IMR-90 (cell line): ENCODE measurements around the gene FDXR. TPM values are rescaled to one million over a fixed set of nuclear protein-coding genes. Genes with fewer than 3 reads are reported as not detected.

Experiments used
- ATAC-seq: fragments of 200-7000 bp; cut with Tn5 transposase; 2 replicates; pipeline ENCODE4 v1.9.1; 2020; ENCODE audit warnings: low read depth, mild to moderate bottlenecking, moderate library complexity
- BruUV-seq: library from RNA; stranded (reverse); fragments of 400-500 nt; replicated peaks from 2 replicates; lab custom pipeline; 2021; lab: Mats Ljungman, UMichigan
- CTCF ChIA-PET: fragments of 300-600 bp; formaldehyde crosslinking; extraction: SDS; loops from one replicate; lab custom pipeline; 2021; ENCODE audit warnings: antibody characterized with exemption; lab: Yijun Ruan, JAX
- POLR2A ChIA-PET: fragments of 300-600 bp; sonication (Branson Sonifier 250); formaldehyde crosslinking; loops from one replicate; lab custom pipeline; 2022; ENCODE audit warnings: antibody characterized with exemption; ENCODE audit not compliant: unreplicated experiment; lab: Charles Lee
- DNase-seq: peaks from one replicate; pipeline ENCODE4 v3.0.0; 2013
- H2AFZ ChIP-seq: replicated peaks from 2 replicates; pipeline ENCODE3; 2013; ENCODE audit warnings: low read length, mild to moderate bottlenecking; ENCODE audit not compliant: poor library complexity
- H2AK5ac ChIP-seq: 2 replicates; pipeline ENCODE4 v1.6.1; 2013; ENCODE audit warnings: low read depth, low read length, inconsistent platforms
- H2AK9ac ChIP-seq: replicated peaks from 2 replicates; pipeline ENCODE3; 2013; ENCODE audit warnings: mild to moderate bottlenecking, low read depth, low read length, moderate library complexity; ENCODE audit not compliant: poor library complexity
- H2BK120ac ChIP-seq: 2 replicates; pipeline ENCODE4 v1.6.1; 2013; ENCODE audit warnings: low read depth, low read length, inconsistent platforms
- H2BK15ac ChIP-seq: 3 replicates; pipeline ENCODE4 v1.6.1; 2013; ENCODE audit warnings: low read depth, low read length, inconsistent platforms
- H2BK20ac ChIP-seq: 2 replicates; pipeline ENCODE4 v1.6.1; 2013; ENCODE audit warnings: low read depth, mild to moderate bottlenecking, inconsistent platforms, low read length, moderate library complexity
- H2BK5ac ChIP-seq: 2 replicates; pipeline ENCODE4 v1.6.1; 2013; ENCODE audit warnings: mild to moderate bottlenecking, low read depth, low read length, inconsistent platforms; ENCODE audit not compliant: poor library complexity, severe bottlenecking
- H3K14ac ChIP-seq: replicated peaks from 2 replicates; pipeline ENCODE4 v1.6.1; 2013; ENCODE audit warnings: low read depth, low read length, inconsistent platforms
- H3K18ac ChIP-seq: 2 replicates; pipeline ENCODE4 v1.6.1; 2013; ENCODE audit warnings: low read depth, low read length, control low read depth
- H3K23ac ChIP-seq: 2 replicates; pipeline ENCODE4 v1.6.1; 2013; ENCODE audit warnings: low read depth, low read length, inconsistent platforms
- H3K27ac ChIP-seq: 2 replicates; pipeline ENCODE4 v1.5.1; 2013; ENCODE audit warnings: mild to moderate bottlenecking, control low read depth, low read length; ENCODE audit not compliant: insufficient read depth
- H3K27me3 ChIP-seq: 2 replicates; pipeline ENCODE4 v1.6.1; 2013; ENCODE audit warnings: low read length; ENCODE audit not compliant: control insufficient read depth, insufficient read depth
- H3K36me3 ChIP-seq: 2 replicates; pipeline ENCODE4 v1.6.1; 2013; ENCODE audit warnings: low read length, mixed read lengths; ENCODE audit not compliant: control insufficient read depth, insufficient read depth
- H3K4ac ChIP-seq: 2 replicates; pipeline ENCODE4 v1.6.1; 2013; ENCODE audit warnings: low read depth, low read length, inconsistent platforms
- H3K4me1 ChIP-seq: 2 replicates; pipeline ENCODE4 v1.6.1; 2013; ENCODE audit warnings: low read length, mixed read lengths; ENCODE audit not compliant: control insufficient read depth, insufficient read depth
- H3K4me2 ChIP-seq: 2 replicates; pipeline ENCODE4 v1.6.1; 2013; ENCODE audit warnings: low read depth, mild to moderate bottlenecking, control low read depth, low read length, moderate library complexity
- H3K4me3 ChIP-seq: 2 replicates; pipeline ENCODE4 v1.5.1; 2013; ENCODE audit warnings: low read depth, mild to moderate bottlenecking, control low read depth, low read length, moderate library complexity; ENCODE audit not compliant: insufficient read depth
- H3K56ac ChIP-seq: 2 replicates; pipeline ENCODE4 v1.6.1; 2013; ENCODE audit warnings: low read length, inconsistent platforms; ENCODE audit not compliant: insufficient read depth; ENCODE audit errors: extremely low read depth
- H3K79me1 ChIP-seq, 2 experiments: 2 replicates each; pipeline ENCODE4 v1.6.1; 2013; ENCODE audit warnings: low read length in 2 of 2, inconsistent platforms in 1 of 2, low read depth in 1 of 2
- H3K9ac ChIP-seq: 2 replicates; pipeline ENCODE4 v1.6.1; 2013; ENCODE audit warnings: low read depth, low read length, control low read depth
- H3K9me1 ChIP-seq: 2 replicates; pipeline ENCODE4 v1.6.1; 2013; ENCODE audit warnings: low read length, inconsistent platforms; ENCODE audit not compliant: insufficient read depth
- H3K9me3 ChIP-seq: 2 replicates; pipeline ENCODE4 v1.6.1; 2013; ENCODE audit warnings: low read length; ENCODE audit not compliant: control insufficient read depth, insufficient read depth
- H4K20me1 ChIP-seq: 2 replicates; pipeline ENCODE4 v1.6.1; 2013; ENCODE audit warnings: low read length, inconsistent platforms; ENCODE audit not compliant: insufficient read depth
- H4K5ac ChIP-seq: 2 replicates; pipeline ENCODE4 v1.6.1; 2013; ENCODE audit warnings: mild to moderate bottlenecking, low read depth, low read length, control low read depth
- H4K8ac ChIP-seq, 2 experiments: 2 replicates each; pipeline ENCODE4 v1.6.1; 2013; ENCODE audit warnings: low read depth in 2 of 2, low read length in 2 of 2, control low read depth in 1 of 2, inconsistent platforms in 1 of 2
- H4K91ac ChIP-seq: 2 replicates; pipeline ENCODE4 v1.6.1; 2013; ENCODE audit warnings: low read depth, low read length, inconsistent platforms; ENCODE audit not compliant: insufficient read depth
- BHLHE40 ChIP-seq: fragments of 150-350 bp; IDR thresholded peaks from 2 replicates; pipeline ENCODE4 v1.6.1; 2016; ENCODE audit warnings: mild to moderate bottlenecking, low read depth, low read length
- CEBPB ChIP-seq: IDR thresholded peaks from 2 replicates; pipeline ENCODE4 v1.6.1; 2012; ENCODE audit warnings: low read depth, low read length, improper control_type of control experiment
- CTCF ChIP-seq: conservative IDR thresholded peaks from 2 replicates; pipeline ENCODE4 v1.5.1; 2012; ENCODE audit warnings: mild to moderate bottlenecking, low read depth, low read length, improper control_type of control experiment
- MXI1 ChIP-seq: IDR thresholded peaks from 2 replicates; pipeline ENCODE4 v1.6.1; 2012; ENCODE audit warnings: low read depth, mild to moderate bottlenecking, low read length, moderate library complexity, borderline replicate concordance
- NFE2L2 ChIP-seq: fragments of 150-350 bp; IDR thresholded peaks from 2 replicates; pipeline ENCODE4 v1.6.1; 2016; ENCODE audit warnings: low read depth, mild to moderate bottlenecking, low read length
- POLR2A ChIP-seq: IDR thresholded peaks from 2 replicates; pipeline ENCODE4 v1.6.1; 2012; ENCODE audit warnings: mild to moderate bottlenecking, low read depth, low read length
- RCOR1 ChIP-seq: IDR thresholded peaks from 2 replicates; pipeline ENCODE4 v1.6.1; 2012; ENCODE audit warnings: mild to moderate bottlenecking, low read length, improper control_type of control experiment; ENCODE audit not compliant: insufficient replicate concordance
- WGBS, 2 experiments: methylation state at CpG; one replicate each; pipeline versions ENCODE4 v1.1.5 to v1.1.7; 2013; ENCODE audit warnings: missing lambda C conversion rate in 2 of 2; ENCODE audit not compliant: insufficient read length in 1 of 2; ENCODE audit errors: extremely low coverage in 2 of 2; 5-methylcytosine and 5-hydroxymethylcytosine counted together
- dilution Hi-C: fragments of 300-500 bp; cut with HindIII; formaldehyde crosslinking; loops from one replicate; pipeline ENCODE4 v1.14.3; 2018; ENCODE audit warnings: low sequenced_read_pairs; ENCODE audit not compliant: unreplicated experiment
- in situ Hi-C: fragments of 300-500 bp; cut with MboI; formaldehyde crosslinking; loops from 3 replicates; pipeline ENCODE4 v1.14.3; 2019; ENCODE audit warnings: low sequenced_read_pairs, inconsistent platforms, mixed read lengths
- intact Hi-C: fragments of 100-400 bp; cut with micrococcal nuclease; formaldehyde crosslinking; loops from 2 replicates; pipeline ENCODE4 v1.10.0; 2022
- polyA plus RNA-seq, 3 experiments: library from polyadenylated mRNA; depleted of rRNA; stranded (reverse); fragments of >200 nt; gene quantifications; 2 replicates each; pipeline ENCODE4 v1.2.3, GENCODE V29; 2012; ENCODE audit warnings: low replicate concordance in 1 of 3
- total RNA-seq: library from RNA; depleted of rRNA; stranded (reverse); fragments of >200 nt; gene quantifications from 2 replicates; pipeline ENCODE4 v1.2.3, GENCODE V29; 2012
- TF ChIP-seq, protein P1 (sequence below): fragments of 150-350 bp; IDR thresholded peaks from 2 replicates; pipeline ENCODE4 v1.6.1; 2016; ENCODE audit warnings: low read depth, mild to moderate bottlenecking, low read length, moderate library complexity, borderline replicate concordance

The FDXR gene
- total and polyA plus RNA-seq, 2 of the 4 experiments (the other 2 are of a cell fraction): 12.4 to 18.6 TPM

GRCh38 chr17:74866198-74866835 is 6.5 kb downstream of the FDXR start (continued):
- TF ChIP-seq, protein P1, sequence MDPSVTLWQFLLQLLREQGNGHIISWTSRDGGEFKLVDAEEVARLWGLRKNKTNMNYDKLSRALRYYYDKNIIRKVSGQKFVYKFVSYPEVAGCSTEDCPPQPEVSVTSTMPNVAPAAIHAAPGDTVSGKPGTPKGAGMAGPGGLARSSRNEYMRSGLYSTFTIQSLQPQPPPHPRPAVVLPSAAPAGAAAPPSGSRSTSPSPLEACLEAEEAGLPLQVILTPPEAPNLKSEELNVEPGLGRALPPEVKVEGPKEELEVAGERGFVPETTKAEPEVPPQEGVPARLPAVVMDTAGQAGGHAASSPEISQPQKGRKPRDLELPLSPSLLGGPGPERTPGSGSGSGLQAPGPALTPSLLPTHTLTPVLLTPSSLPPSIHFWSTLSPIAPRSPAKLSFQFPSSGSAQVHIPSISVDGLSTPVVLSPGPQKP: no peak
- TF ChIP-seq POLR2A: no peak

DNA sequence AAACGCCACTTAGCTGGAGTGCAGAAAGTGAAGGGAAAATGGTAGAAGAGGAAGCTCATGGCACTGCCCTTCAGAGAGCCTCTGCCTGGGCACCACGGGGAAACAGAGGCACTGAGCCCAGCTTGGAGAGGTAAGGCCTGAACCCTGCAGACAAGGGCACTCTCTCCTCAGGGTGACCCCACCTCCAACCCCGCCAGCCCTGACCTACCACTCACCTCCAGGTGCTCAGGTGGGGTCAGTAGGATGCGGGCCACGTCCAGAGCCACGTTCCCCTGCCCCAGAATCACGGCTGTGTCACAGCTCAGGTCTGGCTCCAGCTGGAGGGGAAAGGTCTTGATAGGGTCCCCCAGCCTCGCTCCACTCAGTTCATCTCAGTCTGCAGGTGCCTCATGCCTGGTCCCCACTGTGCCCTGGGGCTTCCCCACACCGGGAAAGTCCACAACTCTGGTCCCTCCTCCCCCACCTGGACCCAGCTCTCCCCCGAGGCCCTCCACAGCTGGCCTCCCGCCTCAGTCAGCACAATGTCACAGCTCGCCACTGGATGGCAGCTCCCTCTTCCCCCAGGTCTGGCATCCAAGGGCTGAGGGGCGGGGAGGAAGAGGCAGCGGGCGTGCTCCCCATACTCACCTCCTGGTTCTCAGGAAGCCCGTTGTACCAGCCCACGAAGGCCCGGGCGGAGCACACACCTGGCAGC is 7.1 kb downstream of the FDXR start:
- Histone ChIP-seq H4K20me1 (peaks cover 8% of the 10 kb centered on the region; the same call in 1 of the 2 replicates), H3K23ac (no peak overlapping the region), H2BK15ac (no peak overlapping the region), H3K36me3 (peaks cover 9% of the 10 kb centered on the region; the same call in 1 of the 2 replicates), H3K9me1 (no peaks in the 10 kb centered on the region), H2BK5ac (no peak overlapping the region), H3K9me3 (no peaks in the 10 kb centered on the region), H2AFZ (no peak overlapping the region), H3K4me1 (no peaks in the 10 kb centered on the region; the same call in 1 of the 2 replicates), H2BK120ac (no peak overlapping the region), H3K14ac (no peak overlapping the region), H3K4me3 (no peak overlapping the region), H3K4ac (no peak overlapping the region), H3K27me3 (peaks cover 16% of the 10 kb centered on the region), H3K27ac (no peak overlapping the region), H3K4me2 (no peak overlapping the region), H4K8ac (no peak overlapping the region), H2BK20ac (no peak overlapping the region), H3K79me1 (peaks cover 0 to 8% of the 10 kb centered on the region in 2 experiments; a peak in 2 of 4 replicates), H3K18ac (no peak overlapping the region), H4K91ac (no peak overlapping the region), H3K9ac (no peak overlapping the region), H4K5ac (no peak overlapping the region), H2AK9ac (no peak overlapping the region), H2AK5ac (no peak overlapping the region), H3K56ac (no peak overlapping the region)
- in situ Hi-C loops: loop anchor here (5.0 to 25.0 kb wide), 3 partner anchors 73 to 653 kb away; partner anchors contain the start of genes RPL38 and TTYH2
- ATAC-seq (no peak), DNase-seq (no peak)
- intact Hi-C loops: loop anchor here (1.0 to 10.0 kb wide), 3 partner anchors 74 to 491 kb away; no protein-coding TSS in a partner anchor
- BruUV-seq: no TSS peak
- TF ChIP-seq BHLHE40 (no peak), CEBPB (no peak), CTCF (no peak), MXI1 (no peak), NFE2L2 (no peak), RCOR1 (no peak)
- ChIA-PET POLR2A (no interaction called here), CTCF (interaction anchor here (0.6 to 1.9 kb wide), 4 partner anchors 13 to 121 kb away, joined by 3 to 10 read pairs (median 4); no protein-coding TSS in a partner anchor)
- WGBS, 2 experiments: 100% methylated on average over 2 of the region's 19 CpGs; no CpG with 5 or more reads in 1 of the 2 experiments
- dilution Hi-C loops: no loop called here
